ENCODE results near the gene KCNJ6. TPM values are rescaled to one million over a fixed set of nuclear protein-coding genes. Genes with fewer than 3 reads are reported as not detected.
"Not testable (repeated sequence)": the region's sequence is repeated elsewhere in the genome, so short reads cannot be mapped to it uniquely, and the experiment has no call there.

Gene KCNJ6
- total RNA-seq, 1 donor from 2014 or later: 0.33 TPM

- no peak for TF ChIP-seq CTCF (IDR thresholded peaks at IDR 0.05; ENCODE audit: insufficient read depth, low read length, poor library complexity, severe bottlenecking)
- H3K27me3 ChIP-seq (ENCODE audit: control insufficient read depth, insufficient read depth, low read length): peaks cover 13% of the 10 kb centered on the region
- no peak overlapping the region for H3K4me3 ChIP-seq (ENCODE audit: low read depth, low read length)
- H3K36me3 ChIP-seq (ENCODE audit: control insufficient read depth, insufficient read depth, low read length): no peaks in the 10 kb centered on the region
- DNase-seq (ENCODE audit: low read depth): no peak
These were observed 320.3 kb downstream of the KCNJ6 start for GRCh38 chr21:37595944-37596343.

DNA sequence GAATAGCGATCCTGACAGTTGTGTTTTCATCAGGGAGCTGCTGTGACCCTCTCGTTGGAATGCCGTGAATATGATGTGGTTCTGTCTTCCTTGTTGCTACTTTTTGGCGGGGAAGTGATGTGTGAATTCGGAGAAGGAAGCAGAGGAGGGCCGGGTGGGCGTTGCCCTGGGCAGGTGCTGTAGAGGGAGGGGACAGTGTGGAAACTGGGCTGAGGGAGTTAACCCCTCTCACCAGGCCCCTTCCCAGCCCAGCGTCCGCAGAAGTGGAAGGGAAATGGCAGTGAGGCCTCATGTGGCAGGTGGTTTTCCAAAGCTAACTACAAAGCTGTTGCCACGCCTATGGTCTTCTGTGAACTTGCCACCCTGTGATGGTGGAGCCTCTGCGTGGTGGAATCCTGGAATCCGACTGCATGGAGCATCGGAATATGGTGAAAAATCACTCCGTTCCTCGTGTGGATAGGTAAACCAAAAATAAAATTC is 321.7 kb downstream of the KCNJ6 start:
- Histone ChIP-seq H3K4me3 (ENCODE audit: low read depth, low read length) (no peak overlapping the region), H3K36me3 (ENCODE audit: control insufficient read depth, insufficient read depth, low read length) (no peaks in the 10 kb centered on the region), H3K27me3 (ENCODE audit: control insufficient read depth, insufficient read depth, low read length) (peaks cover 13% of the 10 kb centered on the region)
- no peak for DNase-seq (ENCODE audit: low read depth)
- no peak for TF ChIP-seq CTCF (IDR thresholded peaks at IDR 0.05; ENCODE audit: insufficient read depth, low read length, poor library complexity, severe bottlenecking)

GRCh38 chr21:37593740-37594471 is 322.4 kb downstream of the KCNJ6 start:
- Histone ChIP-seq H3K36me3 (ENCODE audit: control insufficient read depth, insufficient read depth, low read length) (no peaks in the 10 kb centered on the region), H3K27me3 (ENCODE audit: control insufficient read depth, insufficient read depth, low read length) (peaks cover 13% of the 10 kb centered on the region), H3K4me3 (ENCODE audit: low read depth, low read length) (no peak overlapping the region)
- DNase-seq (ENCODE audit: low read depth): no peak
- TF ChIP-seq CTCF (IDR thresholded peaks at IDR 0.05; ENCODE audit: insufficient read depth, low read length, poor library complexity, severe bottlenecking): no peak

DNA sequence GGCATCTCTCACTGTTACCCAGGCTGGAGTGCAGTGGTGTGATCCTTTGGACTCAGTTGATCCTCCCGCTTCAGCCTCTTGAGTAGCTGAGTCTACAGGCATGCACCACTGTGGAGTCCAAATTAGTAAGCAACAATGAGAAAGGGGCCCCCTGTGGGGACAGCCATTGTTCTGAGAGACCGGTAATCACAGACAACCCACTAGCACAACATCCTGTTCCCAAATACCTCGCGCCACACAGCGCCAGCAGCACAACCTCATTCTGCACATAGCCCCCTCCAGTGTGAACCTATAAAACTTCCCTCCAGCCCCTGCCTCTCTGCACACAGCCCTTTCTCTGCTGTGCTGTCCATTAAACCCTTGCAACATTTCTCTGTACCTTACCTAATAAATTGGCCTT is 323.2 kb downstream of the KCNJ6 start:
- no peaks in the 10 kb centered on the region for H3K36me3 ChIP-seq (ENCODE audit: control insufficient read depth, insufficient read depth, low read length)
- no peak for DNase-seq (ENCODE audit: low read depth)
- H3K27me3 ChIP-seq (ENCODE audit: control insufficient read depth, insufficient read depth, low read length): peaks cover 13% of the 10 kb centered on the region
- H3K4me3 ChIP-seq (ENCODE audit: low read depth, low read length): no peak overlapping the region
- no peak for TF ChIP-seq CTCF (IDR thresholded peaks at IDR 0.05; ENCODE audit: insufficient read depth, low read length, poor library complexity, severe bottlenecking)

GRCh38 chr21:37592496-37592895 is 323.8 kb downstream of the KCNJ6 start:
- Histone ChIP-seq H3K36me3 (ENCODE audit: control insufficient read depth, insufficient read depth, low read length) (no peaks in the 10 kb centered on the region), H3K27me3 (ENCODE audit: control insufficient read depth, insufficient read depth, low read length) (peaks cover 13% of the 10 kb centered on the region), H3K4me3 (ENCODE audit: low read depth, low read length) (no peak overlapping the region)
- no peak for DNase-seq (ENCODE audit: low read depth)
- TF ChIP-seq CTCF (IDR thresholded peaks at IDR 0.05; ENCODE audit: insufficient read depth, low read length, poor library complexity, severe bottlenecking): no peak

DNA sequence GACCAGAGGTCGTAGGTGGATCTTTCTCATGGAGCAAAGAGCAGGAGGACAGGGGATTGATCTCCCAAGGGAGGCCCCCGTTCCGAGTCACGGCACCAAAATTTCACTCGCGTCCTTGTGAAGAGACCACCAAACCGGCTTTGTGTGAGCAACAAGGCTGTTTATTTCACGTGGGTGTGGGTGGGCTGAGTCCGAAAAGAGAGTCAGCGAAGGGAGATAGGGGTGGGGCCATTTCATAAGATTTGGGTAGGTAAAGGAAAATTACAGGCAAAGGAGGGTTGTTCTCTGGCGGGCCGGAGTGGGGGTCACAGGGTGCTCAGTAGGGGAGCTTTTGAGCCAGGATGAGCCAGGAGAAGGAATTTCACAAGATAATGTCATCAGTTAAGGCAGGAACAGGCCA is 324.3 kb downstream of the KCNJ6 start:
- H3K36me3 ChIP-seq (ENCODE audit: control insufficient read depth, insufficient read depth, low read length); H3K4me3 ChIP-seq (ENCODE audit: low read depth, low read length); DNase-seq (ENCODE audit: low read depth): not testable (repeated sequence)
- peaks cover 13% of the 10 kb centered on the region for H3K27me3 ChIP-seq (ENCODE audit: control insufficient read depth, insufficient read depth, low read length)

DNA sequence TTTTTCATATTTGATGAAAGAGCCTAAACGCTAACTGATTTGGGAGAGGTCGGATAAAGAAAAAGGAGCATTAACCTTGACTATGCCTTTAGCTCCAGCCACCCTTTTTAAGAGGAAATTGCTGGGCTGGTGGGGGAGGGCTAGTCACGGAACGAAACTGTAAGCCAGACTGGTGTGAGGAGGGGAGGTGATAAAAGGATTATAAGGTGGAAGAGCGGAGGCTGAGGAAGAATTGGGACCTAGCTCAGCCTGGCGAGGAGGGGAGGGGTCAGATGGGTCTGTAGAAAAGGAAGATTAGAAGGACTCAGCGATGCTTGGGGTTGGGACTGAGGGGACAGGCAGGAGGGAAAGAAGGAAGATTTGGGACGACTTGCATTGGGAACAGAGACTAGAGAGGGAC is 325.4 kb downstream of the KCNJ6 start:
- DNase-seq (ENCODE audit: low read depth); H3K36me3 ChIP-seq (ENCODE audit: control insufficient read depth, insufficient read depth, low read length); H3K4me3 ChIP-seq (ENCODE audit: low read depth, low read length): not testable (repeated sequence)
- peaks cover 13% of the 10 kb centered on the region for H3K27me3 ChIP-seq (ENCODE audit: control insufficient read depth, insufficient read depth, low read length)

DNA sequence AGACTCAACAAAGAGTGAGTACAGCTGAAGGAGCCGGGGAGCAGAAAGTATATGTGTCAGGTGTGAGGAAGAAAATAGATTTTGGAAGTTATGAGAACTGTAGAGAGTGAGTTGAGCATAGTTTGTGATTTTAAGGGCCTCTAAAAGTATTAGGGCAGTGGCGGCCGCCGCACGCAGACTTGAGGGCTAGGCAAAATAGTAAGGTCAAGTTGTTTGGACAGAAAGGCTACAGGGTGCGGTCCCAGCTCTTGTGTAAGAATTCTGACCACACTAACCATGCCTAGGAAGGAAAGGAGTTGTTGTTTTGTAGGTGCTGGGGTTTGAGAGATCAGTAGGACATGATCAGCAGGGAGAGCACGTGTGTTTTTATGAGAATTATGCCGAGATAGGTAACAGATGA is 327.6 kb downstream of the KCNJ6 start:
- not testable (repeated sequence) for H3K36me3 ChIP-seq (ENCODE audit: control insufficient read depth, insufficient read depth, low read length); H3K4me3 ChIP-seq (ENCODE audit: low read depth, low read length); H3K27me3 ChIP-seq (ENCODE audit: control insufficient read depth, insufficient read depth, low read length); DNase-seq (ENCODE audit: low read depth)
